Stimulated activated naive CD4-positive, alpha-beta T cell treated with Interleukin-2 at 50 U/mL for 16 hours (primary cell): ENCODE results near the gene SMC4.

Experiments
- DNase-seq: peaks from one replicate; lab custom pipeline; 2025; lab: John Stamatoyannopoulos, UW

SMC4 gene

DNA sequence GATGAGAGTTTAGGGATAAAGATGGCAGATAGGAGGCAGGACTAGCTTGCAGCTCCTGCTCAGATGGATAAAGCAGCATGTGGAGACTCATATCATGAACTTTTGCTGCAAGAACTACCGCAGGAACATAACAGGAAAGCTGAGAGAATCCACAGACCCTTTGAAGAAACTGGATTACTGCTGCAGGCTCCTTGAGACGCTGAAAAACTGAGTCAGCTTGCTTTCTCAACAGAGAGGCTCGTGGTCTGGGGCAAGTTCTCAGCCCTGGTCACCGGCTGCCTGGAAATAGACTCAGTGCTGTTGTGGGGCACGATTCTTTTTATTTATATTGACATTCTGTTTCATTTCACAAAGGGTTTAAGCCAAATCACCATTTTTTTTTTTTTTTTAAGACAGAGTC is 78.9 kb downstream of the SMC4 start:
- no peak for DNase-seq

DNA sequence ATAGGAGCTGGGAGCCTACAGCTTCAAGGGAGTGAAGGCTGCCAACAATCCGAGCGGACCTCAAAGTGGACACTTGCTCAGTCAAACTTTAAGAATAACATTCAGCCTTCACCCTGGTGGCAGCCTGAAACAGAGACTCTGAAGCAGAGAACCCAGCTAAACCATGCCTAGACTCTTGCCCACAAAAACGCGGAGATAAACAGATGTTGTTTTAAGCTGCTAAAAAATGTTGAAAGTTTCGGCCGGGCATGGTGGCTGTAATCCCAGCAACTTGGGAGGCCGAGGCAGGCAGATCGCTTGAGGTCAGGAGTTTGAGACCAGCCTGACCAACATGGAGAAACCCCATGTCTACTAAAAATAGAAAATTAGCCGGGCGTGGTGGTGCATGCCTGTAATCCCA is 79.9 kb downstream of the SMC4 start:
- no peak for DNase-seq

DNA sequence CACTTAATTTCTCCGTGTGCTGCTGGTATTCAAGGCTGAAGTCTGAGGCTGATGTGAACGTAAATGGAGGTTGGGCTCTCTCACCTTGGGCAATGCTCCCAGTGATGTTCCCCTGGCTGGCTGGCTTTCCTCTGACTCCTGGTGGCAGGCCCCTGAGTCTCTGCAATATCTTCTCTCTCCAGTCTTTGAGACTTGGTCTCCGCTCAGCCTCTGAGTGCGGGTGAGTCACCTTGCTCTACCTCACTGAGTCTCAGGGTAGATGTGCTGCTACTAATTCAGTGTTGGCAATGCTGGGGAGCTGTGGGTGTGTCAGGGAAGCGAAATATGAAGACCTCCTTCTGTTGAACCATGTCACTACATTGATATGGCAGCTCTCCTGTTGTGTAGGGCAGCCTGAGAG is 81.5 kb downstream of the SMC4 start:
- no peak for DNase-seq

DNA sequence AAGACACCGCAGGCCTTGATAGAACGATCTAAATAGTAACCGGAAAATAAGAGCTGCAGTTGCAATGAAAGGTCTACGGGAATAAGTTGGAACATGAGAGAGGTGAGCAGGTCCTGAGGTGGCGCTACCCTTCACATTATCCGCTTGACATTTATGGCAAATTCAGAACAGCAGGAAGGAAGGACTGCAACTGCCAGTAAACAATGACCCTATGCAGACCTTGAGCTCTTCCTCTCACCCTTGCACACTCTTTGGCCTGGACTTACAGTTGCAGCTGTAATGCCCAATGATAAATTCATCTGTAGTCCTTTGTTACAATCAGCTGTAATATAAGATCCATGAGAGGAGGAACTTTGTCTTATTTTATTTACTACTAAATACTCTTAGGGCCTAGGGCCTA is 82.4 kb downstream of the SMC4 start:
- no peak for DNase-seq

DNA sequence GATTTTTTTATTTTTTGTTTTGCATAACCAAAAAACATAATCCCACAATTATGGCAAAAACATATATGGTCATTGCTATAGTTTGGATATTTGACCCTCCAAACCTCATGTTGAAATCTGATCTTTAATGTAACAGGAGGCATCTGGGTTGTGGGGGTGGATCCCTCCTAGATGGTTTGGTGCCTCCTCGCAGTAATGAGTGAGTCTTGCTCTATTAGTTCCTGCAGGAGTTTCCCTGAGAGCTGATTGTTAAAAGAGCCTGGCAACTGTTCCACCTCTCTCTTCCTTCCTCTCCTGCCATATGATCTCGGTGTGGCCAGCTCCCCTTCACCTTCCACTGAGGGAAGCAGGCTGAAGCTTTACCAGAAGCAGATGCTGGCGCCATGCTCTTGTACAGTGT is 83.3 kb downstream of the SMC4 start:
- DNase-seq = no peak
